SK-N-SH treated with all-trans-retinoic acid at 6 μM for 48 hours (cell line): Measurements from ENCODE around the gene FNDC3B.

Experiments
- ARNTL ChIP-seq: fragments of 450-650 bp; formaldehyde crosslinking; IDR thresholded peaks from 2 replicates; pipeline ENCODE4 v1.5.0; 2020; ENCODE audit warnings: low read depth, mild to moderate bottlenecking, moderate library complexity, borderline replicate concordance
- CREB5 ChIP-seq: fragments of 250-450 bp; sonication (Bioruptor Pico); IDR thresholded peaks from 2 replicates; pipeline ENCODE4 v1.5.1; 2020; ENCODE audit warnings: low read depth, mild to moderate bottlenecking, moderate library complexity
- CSDC2 ChIP-seq: fragments of 250-450 bp; sonication (Bioruptor Pico); IDR thresholded peaks from 2 replicates; pipeline ENCODE4 v1.5.0; 2020; ENCODE audit warnings: mild to moderate bottlenecking, moderate library complexity
- CSRNP3 ChIP-seq: fragments of 250-450 bp; sonication (Bioruptor Pico); IDR thresholded peaks from 2 replicates; pipeline ENCODE4 v1.5.1; 2021; ENCODE audit warnings: mild to moderate bottlenecking, moderate library complexity
- ESRRG ChIP-seq: fragments of 250-450 bp; sonication (Bioruptor Pico); IDR thresholded peaks from 2 replicates; pipeline ENCODE4 v1.6.1; 2021; ENCODE audit warnings: mild to moderate bottlenecking
- OSR1 ChIP-seq: fragments of 250-450 bp; sonication (Bioruptor Pico); IDR thresholded peaks from 2 replicates; pipeline ENCODE4 v1.8.0; 2022; ENCODE audit warnings: moderate library complexity, mild to moderate bottlenecking, inconsistent platforms
- PATZ1 ChIP-seq: fragments of 250-450 bp; sonication (Bioruptor Pico); IDR thresholded peaks from 2 replicates; pipeline ENCODE4 v1.8.0; 2020; ENCODE audit warnings: mild to moderate bottlenecking, moderate library complexity, borderline replicate concordance
- POU6F1 ChIP-seq: fragments of 250-450 bp; sonication (Bioruptor Pico); IDR thresholded peaks from 2 replicates; pipeline ENCODE4 v1.8.0; 2021; ENCODE audit warnings: low read depth, mild to moderate bottlenecking, moderate library complexity, borderline replicate concordance
- SNAI2 ChIP-seq: fragments of 250-450 bp; sonication (Bioruptor Pico); IDR thresholded peaks from 2 replicates; pipeline ENCODE4 v1.5.0; 2020; ENCODE audit warnings: mild to moderate bottlenecking, moderate library complexity
- TSHZ2 ChIP-seq: fragments of 250-450 bp; sonication (Bioruptor Pico); IDR thresholded peaks from 2 replicates; pipeline ENCODE4 v1.5.0; 2020; ENCODE audit warnings: mild to moderate bottlenecking, moderate library complexity
- ZFP30 ChIP-seq: fragments of 450-650 bp; formaldehyde crosslinking; IDR thresholded peaks from 2 replicates; pipeline ENCODE4 v1.5.0; 2022; ENCODE audit warnings: mild to moderate bottlenecking, moderate library complexity
- ZNF565 ChIP-seq: fragments of 450-650 bp; formaldehyde crosslinking; conservative IDR thresholded peaks from 2 replicates; pipeline ENCODE4 v1.5.0; 2020; ENCODE audit warnings: low read depth, mild to moderate bottlenecking, moderate library complexity
- ZNF8 ChIP-seq: fragments of 450-650 bp; formaldehyde crosslinking; IDR thresholded peaks from 2 replicates; pipeline ENCODE4 v1.5.0; 2020; ENCODE audit warnings: mild to moderate bottlenecking, moderate library complexity

- TF ChIP-seq POU6F1 (no peak), TSHZ2 (CRISPR knock-in tag) (no peak), CSDC2 (CRISPR knock-in tag) (no peak), CSRNP3 (CRISPR knock-in tag) (no peak), ARNTL (CRISPR knock-in tag) (no peak), ESRRG (CRISPR knock-in tag) (no peak), ZNF565 (no peak), PATZ1 (CRISPR knock-in tag) (no peak), SNAI2 (CRISPR knock-in tag) (no peak), CREB5 (CRISPR knock-in tag) (no peak), ZNF8 (no peak), ZFP30 (CRISPR knock-in tag) (no peak), OSR1 (CRISPR knock-in tag) (no peak)
Measured at GRCh38 chr3:172082820-172083513, 43.6 kb downstream of the FNDC3B start.
